ENCODE data around the gene TLE5.

- TF ChIP-seq CTCF (IDR thresholded peaks at IDR 0.05), result no peak
- no peak for TF ChIP-seq ZFX (IDR thresholded peaks at IDR 0.05; ENCODE audit: borderline replicate concordance)
Measured at GRCh38 chr19:3031607-3031867, 30.8 kb downstream of the TLE5 start.
